CD4-positive, alpha-beta T cell treated with Interleukin-12 subunit alpha and Interleukin-12 subunit beta, for 1 hour (primary cell): ENCODE data around the gene SCARF1.
A peak's percentile ranks its signal among the peaks of the same experiment; 100 is the strongest.

ENCODE experiments used
- DNase-seq: peaks from one replicate; pipeline ENCODE4 v3.0.0-alpha.2; 2020

The SCARF1 gene

DNA sequence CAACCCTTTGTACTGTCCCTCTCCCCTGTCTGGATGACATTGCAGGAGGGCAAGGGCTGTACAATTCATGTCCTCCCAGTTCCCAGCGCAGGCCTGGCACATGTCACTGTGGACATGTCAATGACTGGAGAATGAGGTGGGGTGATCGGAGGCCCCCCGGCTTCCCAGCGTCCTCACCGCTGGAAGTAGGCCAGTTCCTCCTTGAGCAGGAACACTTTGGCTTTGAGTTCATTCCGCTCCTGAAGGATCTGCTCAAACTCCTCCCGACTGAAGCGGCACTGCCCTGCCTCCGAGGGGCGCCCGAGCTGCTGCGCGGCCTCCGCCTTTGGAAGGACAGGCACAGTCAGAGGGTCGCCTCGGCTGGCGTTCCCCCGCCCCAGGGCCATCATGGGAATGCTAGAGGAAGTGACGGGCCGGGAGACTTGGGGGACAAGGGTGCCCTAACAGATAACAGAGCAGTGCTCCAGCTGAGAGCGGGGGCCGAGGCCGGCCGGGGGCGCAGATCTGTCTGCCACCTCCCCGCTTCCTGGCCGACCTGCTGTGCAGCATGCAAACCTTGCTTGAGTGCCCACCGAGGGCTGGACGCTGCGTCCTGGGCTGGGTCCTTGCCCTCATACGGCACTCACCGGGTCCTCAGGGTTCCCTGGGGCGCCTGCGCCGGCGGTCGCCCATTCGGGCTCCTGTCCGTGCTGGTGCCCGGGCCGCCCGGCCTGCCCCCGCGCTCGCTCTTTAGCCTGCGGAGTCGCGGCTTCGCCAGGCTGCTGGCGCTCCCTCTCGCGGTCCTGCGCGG lies 2.8 kb upstream of the SCARF1 start:
- no peak for DNase-seq

DNA sequence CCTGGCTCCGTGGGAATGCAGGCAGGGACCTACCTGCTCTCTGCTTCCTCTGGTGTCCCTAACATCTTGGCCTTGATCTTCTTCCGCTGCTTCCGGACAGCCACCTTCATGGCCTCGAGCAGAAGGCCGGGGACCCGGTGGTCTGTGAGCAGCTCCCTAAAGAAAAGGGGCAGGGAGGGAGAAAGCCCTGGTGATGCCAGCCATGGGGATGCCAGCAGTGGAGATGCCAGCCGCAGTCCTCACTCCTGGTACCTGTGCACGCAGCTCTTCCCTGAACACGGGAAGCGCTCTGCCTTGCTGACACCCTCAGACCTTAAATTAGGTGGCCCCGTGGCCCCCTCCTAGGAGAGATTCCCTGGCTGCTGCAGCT lies 2.3 kb upstream of the SCARF1 start:
- no peak for DNase-seq

DNA sequence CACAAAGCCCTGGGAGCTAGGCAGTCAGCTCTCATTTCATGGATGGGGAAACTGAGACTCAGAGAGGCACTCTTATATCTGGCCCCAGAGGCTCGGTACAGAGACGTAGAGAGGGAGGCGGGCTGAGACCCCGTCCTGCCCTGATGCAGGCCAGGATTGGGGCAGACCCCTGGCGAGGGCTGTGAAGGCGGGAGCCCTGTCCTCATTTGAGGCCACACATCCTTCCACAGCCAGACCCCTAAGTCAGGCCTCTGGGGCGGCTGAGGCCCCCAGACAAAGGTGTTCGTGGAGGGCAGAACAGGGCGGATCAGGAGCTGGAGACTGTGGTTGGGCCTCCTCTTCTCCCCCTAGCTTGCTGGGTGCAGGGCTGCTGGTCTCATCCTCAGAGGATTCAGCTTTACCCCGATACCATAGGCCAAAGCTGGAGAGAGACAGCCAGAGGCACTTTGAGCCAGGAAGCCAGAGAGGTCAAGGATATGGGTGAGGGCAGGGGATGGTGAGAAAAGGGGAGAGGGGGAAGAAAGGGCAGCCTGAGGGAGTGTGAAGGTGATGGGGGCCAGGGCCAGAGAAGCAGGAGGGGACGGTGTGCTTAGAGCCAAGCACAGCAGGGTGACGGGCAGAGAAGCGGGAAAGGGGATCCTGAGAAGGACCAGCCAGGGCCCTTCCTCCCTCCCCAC lies 805 bp upstream of the SCARF1 start:
- DNase-seq: no peak

DNA sequence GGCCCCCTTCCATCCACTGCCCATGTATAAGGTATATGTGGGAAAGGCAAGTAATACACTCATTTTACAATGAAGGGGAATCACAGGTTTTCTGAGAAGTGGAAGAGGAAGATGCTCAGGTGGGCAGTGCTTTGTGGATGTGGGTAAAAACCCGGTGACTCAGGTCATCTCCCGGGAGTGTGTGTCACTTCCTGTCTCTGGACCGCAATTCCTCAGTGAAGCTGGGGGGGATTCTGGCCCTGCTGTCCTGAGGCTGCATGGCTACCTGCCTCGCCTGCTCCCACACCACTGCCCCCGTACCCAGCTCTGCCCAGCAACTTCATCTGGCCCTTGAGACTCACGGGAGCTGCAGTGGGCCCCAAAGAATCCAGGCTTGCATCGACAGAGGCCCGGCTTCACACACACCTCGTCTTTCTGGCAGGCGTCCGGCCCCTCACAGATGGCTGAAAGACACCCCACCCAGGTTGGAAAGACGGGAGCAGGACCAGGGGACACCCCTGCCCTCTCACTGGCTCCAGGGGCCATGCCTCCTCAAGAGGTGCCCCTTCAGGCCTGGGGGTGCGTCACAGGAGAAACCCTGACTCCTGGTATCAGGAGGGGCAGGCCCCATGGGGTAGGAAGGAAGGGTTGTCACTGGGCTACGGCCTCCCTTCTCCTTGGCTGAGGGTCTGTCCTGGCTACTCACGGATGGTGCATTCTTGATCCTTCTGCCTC lies 882 bp downstream of the SCARF1 start:
- no peak for DNase-seq

DNA sequence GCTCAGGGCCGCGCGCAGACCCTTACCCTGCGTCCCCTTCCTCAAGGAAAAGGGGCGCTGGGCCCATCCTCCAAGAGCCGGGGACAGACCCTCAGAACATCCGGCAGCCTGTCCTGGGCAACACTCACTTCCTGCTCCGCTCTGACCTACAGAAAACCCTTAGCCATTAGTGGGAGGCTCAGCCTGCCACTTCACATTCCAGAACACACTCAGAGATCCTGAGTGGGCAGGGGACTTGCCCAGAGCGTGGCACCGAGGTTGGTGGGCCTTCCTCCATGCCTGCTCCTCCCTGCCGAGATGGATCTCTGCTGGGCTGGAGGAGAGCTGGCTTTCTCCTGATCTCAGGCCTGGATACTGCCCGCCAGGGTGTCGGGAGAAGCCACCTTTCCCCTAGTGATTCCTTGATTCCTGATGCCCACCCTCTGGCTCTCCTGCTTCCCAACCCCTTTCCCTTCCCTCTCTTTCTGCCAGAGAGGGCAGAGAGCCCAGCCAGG lies 1.5 kb downstream of the SCARF1 start:
- DNase-seq: no peak

DNA sequence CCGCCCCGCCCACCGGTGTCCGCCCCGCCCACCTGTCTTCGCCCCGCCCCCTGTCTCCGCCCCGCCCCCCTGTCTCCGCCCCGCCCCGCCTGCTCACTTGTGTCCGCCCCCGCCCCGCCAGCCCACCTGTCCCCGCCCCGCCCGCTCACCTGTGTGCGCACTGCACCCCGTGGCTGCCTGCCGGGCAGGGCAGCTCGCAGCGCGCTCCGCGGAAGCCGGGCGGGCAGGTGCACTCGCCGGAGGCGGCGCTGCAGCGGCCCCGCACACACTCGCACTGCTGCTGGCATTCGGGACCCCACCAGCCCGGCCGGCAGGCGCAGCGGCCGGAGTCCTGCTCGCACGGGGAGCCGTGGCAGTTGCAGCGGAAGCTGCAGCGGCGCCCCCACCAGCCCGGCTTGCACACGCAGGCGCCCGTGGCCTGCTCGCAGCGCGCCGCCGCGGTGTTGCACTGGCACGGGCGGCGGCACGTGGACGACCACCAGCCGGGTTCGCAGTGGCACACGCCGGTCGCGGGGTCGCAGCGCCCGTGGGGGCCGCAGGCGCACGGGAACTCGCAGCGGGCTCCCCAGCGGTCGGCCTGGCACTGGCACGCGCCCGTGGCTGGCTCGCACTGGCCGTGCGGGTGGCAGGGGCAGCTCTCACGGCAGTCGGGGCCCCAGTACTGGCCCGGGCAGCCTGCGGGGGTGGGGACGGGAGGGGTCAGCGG lies 2.1 kb downstream of the SCARF1 start:
- DNase-seq: peak; percentile 73

DNA sequence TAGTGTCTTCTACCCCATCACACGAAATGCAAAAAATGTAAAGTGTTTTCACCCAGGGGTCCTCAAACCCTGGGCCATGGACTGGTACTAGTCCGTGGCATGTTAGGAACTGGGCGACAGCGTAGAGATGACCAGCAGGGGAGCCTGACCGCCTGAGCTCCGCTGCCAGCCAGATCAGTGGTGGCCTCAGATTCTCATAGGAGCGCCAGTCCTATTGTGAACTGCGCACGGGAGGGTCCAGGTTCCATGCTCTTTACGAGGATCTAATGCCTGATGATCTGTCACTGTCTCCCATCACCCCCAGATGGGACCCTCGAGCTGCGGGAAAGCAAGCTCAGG lies 4.5 kb downstream of the SCARF1 start:
- DNase-seq: no peak

DNA sequence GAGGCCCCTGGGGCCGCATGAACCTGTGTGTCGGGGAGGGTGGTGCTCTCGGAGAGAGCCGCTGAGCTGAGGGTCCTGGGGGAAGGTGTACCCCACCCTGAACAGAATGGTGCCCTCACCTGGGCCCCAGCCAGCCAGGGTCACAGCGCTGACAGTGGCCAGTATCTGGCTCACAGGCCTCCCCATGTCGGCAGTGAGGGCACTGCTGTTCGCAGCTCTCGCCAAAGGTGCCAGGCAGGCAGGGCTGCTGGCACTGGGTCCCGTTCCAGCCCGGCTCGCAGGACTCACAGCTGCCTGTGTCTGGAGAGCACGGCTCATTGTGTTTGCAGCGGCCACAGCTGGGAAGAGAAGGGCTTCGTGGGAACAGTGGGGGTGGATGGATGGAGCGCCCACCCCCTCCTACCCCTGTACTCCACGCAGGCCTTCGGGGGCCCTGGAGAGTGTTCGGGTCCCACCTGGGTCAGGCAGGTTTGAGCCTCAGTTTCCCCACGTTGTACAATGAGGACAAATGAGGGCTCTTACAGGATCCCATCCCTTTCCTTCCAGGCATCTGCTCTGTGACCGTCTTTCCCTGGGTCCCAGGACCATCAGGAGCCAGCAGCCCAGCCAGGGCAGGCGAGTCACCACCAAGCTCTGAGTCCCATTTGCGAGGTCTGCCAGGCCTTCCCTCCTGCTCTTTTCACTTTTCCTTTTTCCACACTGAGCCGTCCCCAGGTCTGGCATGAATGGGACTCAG lies 5.0 kb downstream of the SCARF1 start:
- DNase-seq: no peak

DNA sequence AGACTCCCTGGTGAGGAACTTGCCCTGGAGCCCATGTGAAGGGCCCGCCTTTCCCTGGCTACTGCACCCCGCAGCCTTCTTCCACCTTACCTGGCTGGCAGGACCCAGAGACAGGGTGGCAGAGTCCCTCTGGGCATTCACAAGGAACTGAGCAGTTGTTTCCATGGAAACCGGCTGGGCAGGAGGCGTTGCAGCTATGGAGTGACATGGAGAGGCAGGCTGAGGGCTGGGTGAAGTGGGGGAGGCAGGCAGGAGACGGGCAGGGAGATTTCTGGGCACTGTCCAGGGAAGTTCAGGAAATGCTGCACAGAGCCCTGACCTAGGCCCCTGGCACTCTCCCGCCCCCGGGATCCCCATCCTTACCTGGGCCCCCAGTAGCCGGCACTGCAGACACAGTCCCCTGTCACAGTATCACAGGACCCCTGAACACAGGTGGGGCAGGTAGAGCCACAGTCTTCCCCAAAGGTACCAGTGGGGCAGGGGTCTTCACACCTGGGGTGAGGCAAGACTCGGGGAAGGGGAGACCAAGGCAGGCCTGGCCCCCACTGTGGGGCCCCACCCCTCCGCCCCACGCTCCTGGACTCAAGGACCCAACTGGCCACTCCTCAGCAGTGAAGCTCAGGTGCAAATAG lies 5.9 kb downstream of the SCARF1 start:
- no peak for DNase-seq

DNA sequence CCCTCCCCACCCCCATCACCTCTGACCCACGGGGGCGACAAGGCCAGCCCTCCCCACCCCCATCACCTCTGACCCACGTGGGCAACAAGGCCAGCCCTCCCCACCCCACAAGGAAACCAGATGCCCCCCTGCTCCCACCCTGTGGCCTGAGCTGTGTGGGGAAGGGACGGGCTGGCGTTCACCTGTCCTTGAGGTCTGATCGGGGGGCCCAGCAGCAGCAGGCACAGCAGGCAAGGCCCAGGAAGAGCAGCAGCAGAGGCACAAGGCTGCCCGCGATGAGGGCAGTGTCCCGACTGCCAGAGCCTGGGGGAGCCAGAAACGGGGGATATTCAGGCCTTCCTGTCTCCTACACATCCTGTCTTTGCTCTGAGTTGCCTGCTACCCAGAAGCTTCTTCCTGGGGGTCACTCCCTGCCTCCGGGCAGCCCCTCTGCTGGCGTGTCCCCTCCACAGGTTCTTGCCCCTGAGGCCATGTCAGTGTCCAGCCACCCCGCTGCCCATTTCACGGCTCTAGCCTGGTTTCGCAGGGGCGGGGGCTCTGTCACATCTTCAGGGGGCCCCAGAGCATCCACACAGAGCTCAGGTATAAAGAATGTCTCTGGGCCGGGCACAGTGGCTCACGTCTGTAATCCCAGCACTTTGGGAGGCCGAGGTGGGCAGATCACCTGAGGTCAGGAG lies 6.8 kb downstream of the SCARF1 start:
- no peak for DNase-seq

DNA sequence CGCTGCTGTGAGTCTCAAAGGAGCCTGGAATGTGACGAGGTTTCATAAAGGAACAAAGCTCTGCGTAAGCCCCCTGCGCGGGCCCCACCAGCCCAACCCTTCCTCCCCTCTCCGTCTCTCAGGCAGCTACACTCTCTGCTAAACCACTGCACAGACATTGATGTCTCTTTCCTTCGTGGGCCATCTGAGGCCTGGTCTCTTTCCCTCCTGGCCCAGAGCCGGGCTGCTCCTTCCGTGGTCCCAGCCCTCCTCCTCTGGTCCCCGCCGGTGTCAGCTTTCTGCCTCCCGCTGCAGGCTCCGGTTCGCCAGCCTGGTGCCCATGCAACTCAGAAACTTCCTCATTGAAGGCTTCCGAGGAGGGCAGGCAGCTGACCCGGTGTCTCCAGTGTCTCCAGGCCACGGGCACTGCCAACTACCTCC lies 7.4 kb downstream of the SCARF1 start:
- no peak for DNase-seq

DNA sequence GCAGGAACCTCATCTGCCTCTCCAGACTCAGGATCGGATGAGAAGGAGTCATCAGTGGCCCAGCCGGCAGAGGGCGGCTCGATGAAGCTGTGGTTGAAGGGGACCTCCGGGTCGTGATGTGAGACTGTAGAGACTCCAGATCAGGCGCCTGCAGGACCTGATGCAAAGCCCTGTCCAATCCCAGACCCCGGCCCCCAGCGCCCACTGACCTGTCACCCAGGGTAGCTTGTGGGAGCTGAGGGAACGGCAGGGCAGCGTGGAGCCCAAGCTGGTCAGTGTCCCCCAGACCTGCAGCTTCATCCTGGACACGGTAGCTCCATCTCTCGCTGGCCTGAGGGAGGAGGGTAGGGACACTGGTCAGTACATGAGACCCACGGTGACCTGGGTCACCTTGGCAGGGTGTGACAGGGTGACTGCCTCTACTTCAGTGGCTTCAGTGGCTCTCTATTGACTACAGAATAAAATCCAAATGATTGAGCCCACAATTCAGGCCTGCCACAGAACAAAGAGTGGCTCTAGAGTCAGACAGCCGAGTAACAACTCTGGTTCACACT lies 8.7 kb downstream of the SCARF1 start:
- DNase-seq: no peak

DNA sequence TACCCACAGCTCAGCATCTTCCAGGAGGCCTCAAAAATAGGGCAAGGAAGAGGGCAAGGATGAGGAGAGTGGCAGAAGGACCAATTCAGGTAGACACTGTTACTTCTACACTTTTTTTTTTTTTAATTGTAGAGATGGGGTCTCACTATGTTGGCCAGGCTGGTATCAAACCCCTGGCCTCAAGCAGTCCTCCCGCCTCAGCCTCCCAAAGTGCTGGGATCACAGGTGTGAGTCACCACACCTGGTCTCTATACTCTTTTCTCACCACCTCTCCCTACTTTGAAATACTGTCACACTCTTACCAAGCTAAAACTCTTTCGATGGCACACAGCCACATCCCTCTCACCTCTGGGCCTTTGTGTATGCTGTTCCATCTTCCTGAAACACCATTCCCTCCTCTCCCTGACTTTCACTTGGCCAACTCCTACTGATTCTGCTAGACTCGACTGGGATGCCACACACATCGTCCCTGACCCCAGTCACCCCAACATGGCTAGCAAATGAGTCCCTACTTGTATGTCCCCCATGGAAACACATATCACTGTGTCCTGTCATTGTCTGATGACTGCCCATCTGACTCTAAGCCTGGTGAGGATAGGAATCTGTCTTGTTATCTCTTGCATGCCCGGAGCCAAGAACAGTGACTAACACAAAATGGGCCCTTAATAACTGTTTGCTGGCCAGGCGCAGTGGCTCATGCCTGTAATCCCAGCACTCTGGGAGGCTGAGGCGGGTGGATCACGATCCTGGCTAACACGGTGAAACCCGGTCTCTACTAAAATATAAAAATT lies 9.7 kb downstream of the SCARF1 start:
- no peak for DNase-seq

DNA sequence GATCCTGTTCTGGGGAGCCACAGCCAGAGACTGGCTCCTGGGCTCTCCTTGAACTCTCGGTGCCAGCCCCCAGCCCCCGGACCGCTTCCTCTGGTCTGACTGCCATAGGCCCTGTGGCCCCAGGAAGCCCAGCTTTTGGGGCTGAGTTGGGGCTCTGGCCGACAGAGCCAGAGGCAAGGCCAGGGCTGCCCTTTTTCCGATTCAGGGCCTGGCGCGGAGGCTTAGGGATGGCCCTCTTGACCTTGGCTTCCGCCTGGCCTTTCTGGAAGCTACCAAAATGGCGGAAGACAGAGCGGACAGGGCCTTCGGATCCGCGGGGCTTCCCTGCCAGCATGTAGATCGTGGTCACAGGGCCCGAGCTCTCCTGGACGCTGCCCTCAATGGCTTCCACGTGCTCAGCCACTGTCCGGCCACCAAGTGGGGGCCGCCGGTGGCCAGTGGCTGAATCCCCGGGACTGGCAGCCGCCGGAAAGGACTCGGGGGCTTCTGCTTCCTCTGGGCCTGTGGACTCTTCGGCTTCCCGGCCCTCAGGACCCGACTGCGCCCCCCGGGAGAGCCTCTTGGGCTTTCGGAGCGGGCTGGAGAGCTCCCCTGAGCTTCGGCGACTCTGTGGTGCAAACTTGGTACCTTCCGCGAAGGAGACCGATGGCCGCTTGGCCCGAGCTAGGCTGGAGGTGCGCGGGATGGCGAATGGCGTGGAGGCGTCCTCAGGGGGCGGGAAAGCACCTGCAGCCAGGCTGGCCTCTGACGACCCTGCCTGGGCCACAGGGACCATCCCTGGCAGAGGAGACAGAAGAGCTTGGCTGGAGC lies 10.5 kb downstream of the SCARF1 start:
- no peak for DNase-seq

DNA sequence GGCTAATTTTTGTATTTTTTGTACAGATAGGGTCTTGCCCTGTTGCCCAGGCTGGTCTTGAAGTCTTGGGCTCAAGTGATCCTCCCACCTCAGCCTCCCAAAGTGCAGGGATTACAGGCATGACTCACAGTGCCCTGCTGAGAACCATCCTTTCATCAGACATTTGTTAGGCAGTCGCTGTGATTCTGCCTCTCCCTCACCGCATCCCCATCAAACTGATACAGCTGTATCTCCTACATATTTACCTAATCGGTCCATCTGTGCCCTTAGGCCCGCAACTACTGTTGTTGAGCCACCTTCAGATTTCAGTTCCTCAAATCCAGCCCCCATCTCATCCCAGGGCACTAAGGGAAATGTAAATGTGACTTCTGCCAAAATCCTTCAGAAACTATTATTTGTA lies 14.9 kb downstream of the SCARF1 start:
- DNase-seq: no peak

DNA sequence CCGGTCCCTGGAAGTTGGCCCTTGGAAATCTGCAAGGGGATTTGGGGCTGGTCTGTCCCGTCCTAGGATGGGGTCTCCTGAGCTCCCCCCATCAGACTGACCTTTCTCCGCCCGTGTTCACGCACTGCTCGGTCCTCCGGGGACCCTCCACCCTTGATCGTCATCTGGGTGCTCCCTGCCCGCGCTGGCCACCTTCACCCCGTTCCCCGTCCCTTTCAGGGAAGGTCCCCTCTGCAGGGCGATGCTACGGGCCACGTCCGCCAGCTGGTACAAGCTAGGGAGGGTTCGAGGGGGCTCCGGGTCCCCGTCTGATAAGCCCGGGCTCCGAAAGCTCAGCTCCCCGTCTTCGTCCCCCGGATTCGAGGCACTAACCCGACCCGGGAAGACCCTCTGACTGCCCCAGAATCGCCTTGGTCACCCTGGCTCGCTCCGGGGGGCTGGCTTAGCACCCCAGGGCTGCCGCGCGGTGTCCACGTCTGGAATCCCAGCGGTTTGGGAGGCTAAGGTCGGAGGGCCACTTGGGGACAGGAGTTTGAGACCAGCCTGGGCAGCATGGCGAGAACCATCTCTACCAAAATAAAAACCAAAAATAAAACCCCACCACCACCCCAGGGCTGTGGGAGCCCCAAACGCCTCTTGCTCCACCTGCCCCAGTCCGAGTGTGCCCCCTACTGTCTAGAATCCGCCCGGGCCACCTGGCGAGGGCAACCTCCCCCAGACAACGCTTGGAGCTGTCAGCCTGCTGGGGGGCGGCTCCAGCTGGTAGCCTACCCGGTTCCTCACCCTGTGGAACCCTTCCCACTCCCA lies 15.8 kb downstream of the SCARF1 start:
- peak; percentile 77 for DNase-seq

DNA sequence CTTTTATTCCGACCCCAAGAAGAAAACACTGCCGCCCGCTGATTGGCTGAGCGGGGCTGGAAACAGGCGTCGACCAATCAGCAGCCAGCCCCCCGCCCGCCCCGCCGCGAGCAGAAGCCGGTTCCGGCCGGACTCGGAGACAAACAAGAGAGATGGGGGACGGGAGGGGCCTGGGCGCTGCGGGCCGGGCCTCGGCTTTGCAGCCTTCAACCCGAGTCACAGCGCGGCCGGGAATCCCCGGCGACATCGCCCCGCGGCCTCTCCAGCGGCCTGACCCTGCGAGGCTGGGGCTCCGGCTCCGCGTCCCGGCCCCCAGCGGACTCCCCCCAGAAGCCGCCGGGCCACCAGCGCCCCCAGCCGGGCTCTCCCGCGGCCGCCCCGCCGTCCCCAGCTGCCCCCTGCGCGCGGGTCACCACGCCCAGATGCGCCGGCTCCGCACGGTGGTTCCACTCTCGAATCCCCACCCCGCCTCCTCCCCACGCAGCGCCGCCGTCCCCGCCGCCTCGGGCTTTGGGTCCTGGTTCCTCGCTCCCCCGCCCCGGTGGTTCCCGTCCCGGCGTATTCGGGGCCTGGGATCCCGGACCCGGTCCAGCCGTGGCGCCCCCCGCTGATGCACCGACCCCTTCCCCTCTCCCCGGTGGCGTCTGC lies 16.6 kb downstream of the SCARF1 start:
- peak; percentile 93 for DNase-seq
